GM12875 (cell line): ENCODE data around the gene MLXIP.
A peak's percentile ranks its signal among the peaks of the same experiment; 100 is the strongest.

Experiments used
- H3K4me3 ChIP-seq: one replicate; pipeline ENCODE4 v1.5.1; 2011; ENCODE audit warnings: low read depth, low read length, control low read depth
- TF ChIP-seq, protein P1 (sequence below): IDR thresholded peaks from 2 replicates; pipeline ENCODE4 v1.5.1; 2011; ENCODE audit warnings: low read depth, mild to moderate bottlenecking, control low read depth, inconsistent platforms, low read length, moderate library complexity, borderline replicate concordance; ENCODE audit not compliant: insufficient read depth

The MLXIP gene

DNA sequence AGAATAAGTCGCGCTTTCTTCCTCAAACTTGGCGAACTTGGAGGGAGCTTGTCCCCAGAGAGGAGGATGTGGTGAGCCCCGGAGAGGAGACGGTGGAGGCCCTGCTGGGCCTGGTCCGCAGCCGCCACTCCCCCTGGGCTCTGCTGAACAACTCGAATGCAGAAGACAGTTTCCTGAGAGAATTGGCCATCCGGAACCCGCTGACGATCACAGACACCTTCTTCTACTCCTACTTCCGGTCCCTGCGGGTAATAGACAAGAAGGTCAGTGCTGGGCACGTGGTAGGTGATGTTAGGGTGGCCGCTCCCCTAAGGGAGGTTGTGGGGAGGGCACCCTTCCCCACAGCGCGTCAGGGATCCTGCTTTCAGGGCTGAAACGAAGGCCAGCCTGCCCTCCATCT is 106.0 kb downstream of the MLXIP start:
- TF ChIP-seq, protein P1, sequence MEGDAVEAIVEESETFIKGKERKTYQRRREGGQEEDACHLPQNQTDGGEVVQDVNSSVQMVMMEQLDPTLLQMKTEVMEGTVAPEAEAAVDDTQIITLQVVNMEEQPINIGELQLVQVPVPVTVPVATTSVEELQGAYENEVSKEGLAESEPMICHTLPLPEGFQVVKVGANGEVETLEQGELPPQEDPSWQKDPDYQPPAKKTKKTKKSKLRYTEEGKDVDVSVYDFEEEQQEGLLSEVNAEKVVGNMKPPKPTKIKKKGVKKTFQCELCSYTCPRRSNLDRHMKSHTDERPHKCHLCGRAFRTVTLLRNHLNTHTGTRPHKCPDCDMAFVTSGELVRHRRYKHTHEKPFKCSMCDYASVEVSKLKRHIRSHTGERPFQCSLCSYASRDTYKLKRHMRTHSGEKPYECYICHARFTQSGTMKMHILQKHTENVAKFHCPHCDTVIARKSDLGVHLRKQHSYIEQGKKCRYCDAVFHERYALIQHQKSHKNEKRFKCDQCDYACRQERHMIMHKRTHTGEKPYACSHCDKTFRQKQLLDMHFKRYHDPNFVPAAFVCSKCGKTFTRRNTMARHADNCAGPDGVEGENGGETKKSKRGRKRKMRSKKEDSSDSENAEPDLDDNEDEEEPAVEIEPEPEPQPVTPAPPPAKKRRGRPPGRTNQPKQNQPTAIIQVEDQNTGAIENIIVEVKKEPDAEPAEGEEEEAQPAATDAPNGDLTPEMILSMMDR: no peak
- no peak overlapping the region for H3K4me3 ChIP-seq

DNA sequence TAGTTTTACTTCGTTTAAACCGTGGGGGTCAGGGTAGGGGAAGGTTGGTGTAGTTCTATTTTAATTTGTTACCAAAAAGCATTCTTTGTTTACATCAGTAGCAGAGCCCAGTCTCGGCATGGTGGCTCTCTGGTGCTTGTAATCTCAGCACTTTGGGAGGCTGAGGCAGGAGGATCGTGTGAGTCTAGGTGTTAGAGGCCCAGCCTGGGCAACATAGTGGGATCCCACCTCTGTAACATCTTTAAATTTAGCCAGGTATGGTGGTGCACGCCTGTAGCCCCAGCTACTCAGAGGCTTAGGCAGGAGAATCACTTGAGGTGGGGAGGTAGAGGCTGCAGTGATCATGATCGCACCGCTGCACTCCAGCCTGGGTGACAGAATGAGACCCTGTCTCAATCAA is 106.5 kb downstream of the MLXIP start:
- TF ChIP-seq, protein P1: no peak
- H3K4me3 ChIP-seq: no peak overlapping the region

DNA sequence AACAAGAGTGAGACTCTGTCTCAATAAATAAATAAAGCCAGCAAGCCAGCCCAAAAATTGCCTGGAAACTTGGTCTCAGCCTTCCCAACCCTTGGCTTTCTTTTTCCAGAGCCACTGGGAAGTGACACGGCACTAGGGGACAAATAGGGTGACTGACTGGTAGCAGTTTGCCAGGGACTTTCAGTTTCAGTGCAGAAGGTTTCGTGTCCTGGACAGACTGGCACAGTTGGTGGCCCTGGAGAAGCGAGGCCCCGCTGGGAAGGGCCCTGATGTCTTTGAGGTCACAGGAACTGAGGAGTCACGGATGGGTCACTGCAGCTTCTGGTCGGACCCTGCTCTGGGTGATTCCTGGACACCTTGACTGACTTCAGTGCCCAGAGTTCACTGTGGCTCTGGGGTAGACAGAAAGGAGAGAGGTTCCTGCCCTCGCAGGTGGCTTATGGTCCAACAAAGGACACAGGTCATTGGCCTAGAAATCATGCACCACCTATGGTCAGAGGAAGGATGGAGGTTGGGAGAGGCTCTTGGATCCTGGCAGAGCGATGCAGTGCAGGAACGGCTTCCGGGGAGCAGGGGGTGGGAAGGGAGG is 107.0 kb downstream of the MLXIP start:
- TF ChIP-seq, protein P1: no peak
- H3K4me3 ChIP-seq: no peak overlapping the region

DNA sequence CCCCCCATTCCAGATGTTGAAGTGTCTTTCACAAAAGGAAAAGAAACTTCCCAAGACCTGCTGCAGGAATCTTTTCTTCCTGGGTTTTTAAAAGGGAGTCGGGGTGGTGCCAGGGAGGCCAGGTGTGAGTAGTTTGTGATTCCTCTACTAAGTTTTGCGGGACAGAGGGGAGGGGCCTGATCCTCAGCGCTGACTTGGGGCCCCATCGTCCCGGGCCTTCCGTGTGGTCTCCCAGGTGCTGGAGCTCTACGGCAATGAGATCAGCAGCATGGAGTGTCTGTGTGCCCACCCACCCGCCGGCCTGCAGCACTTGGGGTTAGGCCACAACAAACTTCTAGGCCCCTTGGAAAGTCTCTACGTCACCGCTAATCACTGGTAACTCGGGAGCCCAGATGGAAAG is 108.9 kb downstream of the MLXIP start:
- TF ChIP-seq, protein P1: no peak
- H3K4me3 ChIP-seq: no peak overlapping the region

DNA sequence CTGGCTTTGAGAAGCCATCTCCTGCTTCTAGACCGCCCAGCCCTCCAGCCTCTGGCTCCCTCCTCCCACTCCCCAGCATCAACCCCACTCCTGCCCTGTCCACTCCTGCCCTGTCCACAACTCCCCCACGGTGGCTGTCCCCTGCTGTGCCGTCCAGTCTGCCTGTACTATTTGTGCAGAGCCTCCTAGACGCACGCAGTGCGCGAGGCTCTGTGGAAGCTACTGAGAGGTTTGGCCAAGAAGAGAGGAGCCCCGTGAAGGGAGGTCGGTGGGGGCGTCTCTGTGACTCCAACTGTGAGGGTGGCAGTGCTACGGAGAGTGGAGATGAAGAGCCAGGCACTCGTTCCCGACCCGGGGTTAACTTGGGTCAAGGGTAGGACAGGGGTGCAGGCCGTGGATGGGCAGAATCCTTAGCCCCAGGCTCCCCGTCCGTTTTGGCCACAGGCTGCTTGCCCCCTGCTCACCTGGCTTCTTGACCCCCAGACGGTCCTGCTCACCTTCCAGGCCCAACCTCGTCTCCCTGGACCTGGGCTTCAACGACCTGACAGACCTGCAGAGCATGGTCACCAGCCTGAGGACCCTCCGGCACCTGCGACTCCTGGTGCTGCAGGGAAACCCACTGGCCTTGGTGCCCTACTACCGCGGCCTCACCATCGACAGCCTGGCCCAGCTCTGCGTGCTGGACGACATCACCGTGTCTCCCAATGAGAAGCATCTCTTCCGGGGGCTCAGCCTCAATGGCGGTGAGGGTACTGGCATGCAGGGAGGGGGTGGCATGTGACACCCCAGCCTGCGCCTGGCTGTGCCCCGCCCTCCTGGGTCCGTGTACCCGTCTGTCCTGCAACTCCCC is 111.3 kb downstream of the MLXIP start:
- no peak overlapping the region for H3K4me3 ChIP-seq
- TF ChIP-seq, protein P1: no peak

DNA sequence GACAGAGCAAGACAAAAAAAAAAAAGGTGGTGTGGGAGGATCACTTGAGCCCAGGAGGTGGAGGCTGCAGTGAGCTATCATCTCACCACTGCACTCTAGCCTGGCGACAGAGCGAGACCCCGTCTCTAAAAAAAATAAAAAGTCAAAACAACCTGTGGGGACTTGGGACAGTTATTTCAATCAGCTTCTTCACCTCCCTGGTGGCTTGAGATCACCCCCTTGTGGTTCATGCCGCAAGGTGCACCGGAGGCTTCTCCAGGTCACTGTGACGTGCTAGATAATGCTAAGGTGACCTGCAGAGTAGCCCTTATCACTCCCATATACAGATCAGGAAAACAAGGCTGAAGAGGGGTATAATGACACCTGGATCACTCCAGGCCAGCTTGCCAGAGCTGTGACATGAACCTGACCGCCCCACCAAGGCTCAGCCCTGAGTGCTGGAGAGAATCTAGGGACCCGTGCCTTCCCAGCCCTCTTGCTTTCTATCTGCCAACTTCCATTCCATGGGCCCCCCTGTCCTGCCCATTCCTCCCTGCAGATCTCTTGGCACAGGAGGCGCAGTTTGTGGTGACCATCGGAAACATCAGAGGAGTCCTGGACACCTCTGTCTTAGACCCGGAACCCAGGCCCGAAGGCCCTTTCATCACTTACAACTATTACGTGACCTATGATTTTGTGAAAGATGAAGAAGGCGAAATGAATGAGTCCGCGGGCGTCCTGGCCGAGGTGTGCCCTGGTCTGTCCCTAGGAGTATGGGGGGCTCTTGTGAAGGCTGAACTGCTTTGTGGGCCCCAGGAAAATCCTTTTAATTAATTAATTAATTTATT is 112.5 kb downstream of the MLXIP start:
- H3K4me3 ChIP-seq: no peak overlapping the region
- TF ChIP-seq, protein P1: peak; percentile 86
